ENCODE results near the gene CCDC188. TPM values are rescaled to one million over a fixed set of nuclear protein-coding genes. Genes with fewer than 3 reads are reported as not detected.

CCDC188 gene
- polyA plus RNA-seq, 1 donor: 2.2 TPM

GRCh38 chr22:20118300-20119020, 32.4 kb downstream of the CCDC188 start:
- DNase-seq (ENCODE audit: low read depth): no peak

GRCh38 chr22:20117633-20118299, 33.1 kb downstream of the CCDC188 start:
- no peak for DNase-seq (ENCODE audit: low read depth)

DNA sequence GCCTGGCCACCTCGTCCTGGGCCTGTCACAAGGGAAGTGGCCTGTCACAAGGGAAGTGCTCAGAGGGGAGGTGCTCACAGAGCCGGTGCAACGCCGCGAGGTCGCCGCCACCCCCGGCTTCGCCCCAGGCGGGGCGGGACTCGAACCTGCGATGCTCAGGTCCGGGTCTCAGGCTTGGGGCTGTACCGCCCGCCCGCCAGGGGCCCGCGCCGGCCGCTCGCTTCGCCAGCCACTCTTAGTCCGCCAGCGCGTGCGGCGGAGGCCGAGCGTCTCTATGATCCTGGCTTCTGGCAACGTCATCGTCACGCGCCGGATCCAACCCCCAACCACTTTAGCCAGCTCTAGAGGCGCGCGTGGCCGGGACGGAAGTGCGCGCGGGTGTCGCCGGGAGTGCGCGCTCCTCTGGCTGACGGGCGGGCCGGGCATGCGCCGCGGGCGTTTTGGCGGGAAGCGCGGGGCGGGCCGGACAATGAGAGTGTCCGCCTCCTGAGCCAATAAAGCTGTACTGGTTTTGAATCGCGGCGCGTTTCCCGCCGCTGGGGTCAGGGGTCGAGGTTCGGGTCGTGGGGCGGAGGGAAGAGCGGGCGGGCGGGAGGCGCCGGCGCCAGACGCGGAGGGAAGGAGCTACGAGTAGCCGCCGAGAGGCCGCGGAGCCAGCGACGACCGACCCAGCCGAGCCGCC, 33.8 kb downstream of the CCDC188 start, which contains the start of gene TRMT2A:
Gene TRMT2A (minus strand): TSS at position 276 of the 682 bp plus-strand sequence. CDS start 320 bp downstream, outside the sequence.
- peak; percentile 89 for DNase-seq (ENCODE audit: low read depth)

DNA sequence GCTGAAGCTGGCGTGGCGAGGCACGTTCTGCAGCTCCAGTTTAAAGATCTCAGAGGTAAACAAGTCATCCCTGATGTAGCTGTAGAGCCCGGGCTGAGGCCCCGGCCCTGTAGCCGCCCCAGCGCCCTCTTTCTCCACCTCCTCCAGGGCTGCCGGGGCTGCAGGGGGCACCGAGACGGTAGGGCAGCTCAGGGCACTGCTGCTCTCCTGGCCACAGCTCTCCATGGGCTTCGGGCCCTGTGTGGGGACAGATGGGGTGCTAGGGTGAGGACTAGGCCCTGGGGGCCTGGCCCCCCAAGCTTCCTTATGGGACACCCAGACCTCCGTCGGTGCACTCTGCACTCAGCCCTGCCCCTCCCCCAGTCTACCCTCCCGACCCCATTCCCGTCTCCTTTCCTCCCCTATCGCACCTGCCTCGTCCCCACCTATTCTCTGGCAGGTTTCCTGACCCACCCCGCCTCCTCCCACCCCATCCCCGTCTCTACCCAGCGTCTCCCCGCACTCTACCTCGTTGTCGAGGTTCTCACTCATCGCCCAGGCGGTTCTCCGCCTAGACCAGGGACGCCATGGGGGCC, 34.4 kb downstream of the CCDC188 start:
- DNase-seq (ENCODE audit: low read depth): no peak

GRCh38 chr22:20115691-20116375, 35.0 kb downstream of the CCDC188 start, which contains the start of gene RANBP1:
RANBP1 (plus strand) TSS chr22:20116104; CDS start chr22:20116185, 81 bp downstream.
- no peak for DNase-seq (ENCODE audit: low read depth)

DNA sequence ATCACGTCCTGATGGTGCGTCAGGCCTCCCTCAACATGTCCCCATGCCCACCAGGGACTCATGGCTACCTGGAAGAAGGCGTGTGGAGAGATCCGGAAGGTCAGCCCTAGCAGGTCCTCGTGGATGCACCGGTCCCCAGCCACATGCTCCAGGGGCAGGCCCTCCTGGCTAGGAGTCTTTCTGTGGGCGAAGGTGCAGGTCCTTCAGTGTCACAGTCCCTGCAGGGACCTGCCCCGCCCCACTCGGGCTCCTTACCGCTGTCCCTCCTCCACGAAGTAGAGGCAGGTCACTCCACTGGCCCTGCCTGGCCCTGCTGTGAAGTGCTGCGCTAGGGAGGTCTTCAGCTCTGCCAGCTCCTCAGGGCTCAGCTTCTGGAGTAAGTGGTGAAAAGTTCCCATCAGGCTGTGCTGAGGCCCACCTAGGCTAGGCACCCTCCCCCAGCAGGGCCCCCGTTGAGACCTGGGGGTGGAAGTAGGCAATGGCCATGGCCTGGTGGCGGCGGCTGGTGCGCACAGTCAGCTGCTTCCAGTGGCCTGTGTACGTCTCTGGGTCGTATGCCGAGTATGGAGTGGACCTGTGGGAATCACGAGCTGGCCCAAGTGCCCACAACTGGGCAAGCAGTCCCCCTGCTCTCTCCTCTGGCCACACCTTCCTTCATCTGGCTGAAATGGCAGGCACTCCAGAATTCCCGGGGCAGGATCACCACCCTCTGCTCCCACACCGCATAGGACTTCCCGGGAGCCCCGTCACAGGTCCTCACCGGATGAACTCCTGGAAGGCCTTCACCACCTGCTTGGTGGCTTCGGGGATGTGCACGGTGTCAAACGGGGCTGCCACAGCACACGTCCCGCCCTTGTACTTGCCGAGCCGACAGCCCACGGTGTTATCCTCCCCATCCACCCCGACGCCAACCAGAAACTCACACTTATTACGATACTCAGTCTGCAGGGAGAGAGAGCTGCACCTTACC, 36.1 kb downstream of the CCDC188 start:
- DNase-seq (ENCODE audit: low read depth): no peak

DNA sequence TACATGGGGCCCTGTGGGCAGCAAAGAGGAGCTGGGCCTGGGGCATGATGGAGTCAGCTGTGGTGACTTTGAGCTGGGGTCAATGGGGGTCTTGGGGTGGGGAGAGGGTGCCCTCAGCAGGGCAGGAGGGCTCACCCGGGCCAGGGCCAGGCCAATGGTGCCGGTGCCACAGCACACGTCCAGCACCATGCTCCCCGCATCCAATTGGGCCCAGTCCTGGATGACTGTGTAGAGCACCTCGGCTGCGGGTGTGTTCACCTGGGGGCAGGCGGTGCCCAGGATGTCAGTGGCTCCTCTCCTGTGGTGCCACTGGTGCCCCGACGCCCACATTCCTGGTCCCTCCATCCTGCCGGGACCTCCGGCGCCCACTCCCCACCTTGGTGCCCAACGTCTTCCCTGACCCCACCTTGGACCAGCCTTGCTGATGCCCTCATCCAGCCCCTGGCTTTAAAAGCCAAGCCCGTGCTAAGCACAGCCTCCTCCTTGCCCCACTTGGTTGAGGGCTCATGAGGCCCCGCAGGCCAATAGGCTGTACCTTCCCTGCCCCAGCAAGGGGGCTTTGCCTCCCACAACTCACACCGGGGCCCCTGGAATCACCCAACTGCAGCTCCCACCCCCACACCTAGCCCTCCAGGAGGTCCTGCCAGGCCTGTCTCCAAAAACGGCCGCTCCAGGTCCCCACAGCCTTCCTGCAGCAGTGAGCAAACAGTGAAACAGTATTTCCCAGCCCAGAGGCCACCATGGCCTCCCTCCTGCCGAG, 37.1 kb downstream of the CCDC188 start:
- DNase-seq (ENCODE audit: low read depth): no peak

GRCh38 chr22:20112623-20113511, 38.0 kb downstream of the CCDC188 start:
- DNase-seq (ENCODE audit: low read depth): no peak

DNA sequence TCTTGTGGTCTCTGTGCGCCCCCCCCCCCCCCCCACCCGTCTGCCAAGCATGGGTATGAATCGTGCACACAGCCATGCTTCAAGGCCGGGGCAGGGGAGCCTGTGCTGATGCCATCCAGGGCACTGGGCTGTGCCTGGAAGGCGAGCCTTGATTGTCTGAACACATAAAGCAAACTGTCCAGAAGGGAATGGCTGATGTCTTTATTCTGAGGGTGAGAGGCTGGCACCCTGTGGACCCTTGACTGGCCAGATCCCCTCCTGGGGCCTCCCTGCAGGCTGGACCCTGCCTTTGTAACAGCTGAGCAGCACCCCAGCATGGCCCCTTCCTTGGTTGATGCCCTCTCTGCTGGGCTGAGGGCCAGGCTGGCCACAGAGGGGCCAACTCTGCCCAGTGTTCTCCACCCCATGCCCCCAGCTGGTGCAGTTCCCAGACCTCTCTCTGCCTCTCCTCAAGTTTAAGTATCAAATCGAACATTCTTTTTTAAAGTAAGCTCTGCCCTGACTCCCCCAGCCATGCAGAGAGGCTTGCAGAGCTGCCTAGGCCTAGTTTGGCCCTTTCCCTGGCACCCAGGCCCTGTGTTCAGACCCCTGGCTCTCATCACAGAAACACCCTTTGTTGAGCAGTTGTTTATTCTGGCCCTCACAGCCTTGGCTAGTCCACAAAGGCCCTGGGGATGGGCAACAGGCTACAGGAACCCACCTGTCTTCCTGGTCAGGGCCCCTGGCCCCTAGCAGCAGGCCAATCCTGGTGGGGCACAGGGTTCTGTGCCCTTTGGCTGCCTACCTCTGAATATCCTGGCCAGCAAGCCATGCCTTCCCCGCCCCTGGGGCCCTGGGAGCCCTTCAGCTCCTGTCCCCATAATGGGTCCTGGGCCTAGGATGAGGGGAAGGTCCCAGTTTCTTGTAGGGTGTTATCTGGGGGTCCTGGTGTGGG, 38.9 kb downstream of the CCDC188 start:
- DNase-seq (ENCODE audit: low read depth): no peak

- DNase-seq (ENCODE audit: low read depth): no peak
Observed at GRCh38 chr22:20111045-20111688, 39.7 kb downstream of the CCDC188 start.

DNA sequence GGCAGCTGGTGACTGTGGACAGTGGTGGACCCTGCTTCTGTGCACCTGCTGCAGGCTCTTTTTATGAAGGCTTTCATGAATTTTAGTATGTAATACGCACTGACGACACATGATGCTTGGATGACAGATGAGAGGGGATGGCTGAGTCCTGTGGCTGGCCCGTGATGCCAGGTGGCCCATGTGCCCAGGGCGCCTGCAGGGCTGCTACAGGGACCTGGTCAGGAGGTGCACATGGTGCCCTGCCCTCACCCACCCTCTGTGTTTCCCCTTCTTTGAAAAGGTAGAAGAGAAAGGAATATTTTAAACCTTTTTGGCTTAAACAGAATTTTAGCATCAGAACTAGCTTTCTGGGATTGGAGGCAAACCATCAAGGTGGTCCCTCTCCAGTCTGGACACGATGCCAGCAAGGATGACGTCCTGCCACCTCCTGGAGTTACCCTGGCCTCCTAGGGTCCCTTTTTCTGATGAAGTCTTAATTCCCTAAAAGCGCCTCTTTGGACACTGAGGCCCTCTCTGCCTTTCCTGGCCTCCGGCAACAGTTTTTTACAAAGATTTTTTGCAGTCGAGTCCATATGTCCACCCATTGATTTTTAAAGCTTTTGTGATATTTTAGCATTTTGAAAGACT, 40.4 kb downstream of the CCDC188 start:
- DNase-seq (ENCODE audit: low read depth): no peak

DNA sequence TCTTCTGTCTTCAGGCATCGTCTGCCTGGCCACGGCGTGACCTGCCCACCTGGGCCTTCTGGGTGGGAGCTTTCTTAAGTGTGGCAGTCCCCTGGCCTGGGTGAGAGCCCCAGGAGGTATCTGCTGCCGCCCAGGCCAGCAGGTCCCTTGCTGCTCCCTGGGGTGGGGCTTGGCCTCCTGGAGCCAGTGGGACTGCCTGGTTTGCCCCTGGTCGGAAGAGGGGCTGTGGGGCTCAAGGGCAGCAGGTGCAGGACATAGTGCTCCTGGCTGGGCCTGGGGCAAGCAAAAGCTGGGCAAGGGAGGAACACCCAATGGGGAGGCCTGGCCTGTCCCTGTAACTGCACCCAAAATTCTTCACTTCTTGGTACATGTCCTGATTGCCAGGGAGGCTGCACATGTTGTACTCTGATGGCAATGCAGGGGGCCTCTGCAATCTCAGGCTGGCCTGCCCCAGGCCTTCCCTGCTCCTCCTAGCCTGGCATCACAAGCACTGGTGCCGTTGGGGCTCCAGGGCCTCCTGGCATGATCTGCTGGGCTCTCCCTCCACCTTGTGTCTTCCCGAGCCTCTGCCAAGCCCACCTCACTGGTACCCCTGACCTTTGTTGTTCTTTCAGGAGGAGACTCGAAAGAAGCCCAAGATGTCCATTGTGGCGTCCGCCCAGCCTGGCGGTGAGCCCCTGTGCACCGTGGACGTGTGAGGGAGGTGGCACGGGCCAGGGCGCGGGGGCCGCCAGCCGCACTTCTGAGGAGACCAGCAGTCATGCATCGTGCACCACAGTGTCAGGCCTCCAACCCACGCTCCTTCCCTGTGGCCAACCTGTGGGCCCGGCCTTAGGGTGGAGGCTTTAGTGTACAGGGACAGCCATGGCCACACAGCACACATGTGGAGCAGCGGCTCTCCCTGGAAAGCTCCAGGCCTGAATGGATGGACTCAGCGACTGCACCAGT, 41.2 kb downstream of the CCDC188 start:
- DNase-seq (ENCODE audit: low read depth): no peak

GRCh38 chr22:20108757-20109230, 42.1 kb downstream of the CCDC188 start:
- no peak for DNase-seq (ENCODE audit: low read depth)

- no peak for DNase-seq (ENCODE audit: low read depth)
Observed at GRCh38 chr22:20107951-20108756, 42.7 kb downstream of the CCDC188 start.

Measured in forelimb muscle (tissue), 1 donor.